Measurements from ENCODE around the gene TLX3. TPM values are rescaled to one million over a fixed set of nuclear protein-coding genes. Genes with fewer than 3 reads are reported as not detected.

The TLX3 gene
- not detected in 2 replicates for total RNA-seq (2012; rRNA removed)
- not detected in 2 replicates for polyA plus RNA-seq (2012; rRNA removed)
- not detected in 2 replicates for polyA plus RNA-seq (2012; cell fraction: cytosol; rRNA removed)
- polyA plus RNA-seq (2012; cell fraction: nucleus; rRNA removed; ENCODE audit: low replicate concordance) = not detected in 2 replicates
- Bru-seq, nascent RNA = not detected
- percentile 14 among the genes with signal in this experiment for BruChase-seq, experiment 1, labeled RNA remaining after a 6-hour chase
- BruChase-seq, experiment 2, labeled RNA remaining after a 2-hour chase = not detected
- long read RNA-seq = 0 reads

DNA sequence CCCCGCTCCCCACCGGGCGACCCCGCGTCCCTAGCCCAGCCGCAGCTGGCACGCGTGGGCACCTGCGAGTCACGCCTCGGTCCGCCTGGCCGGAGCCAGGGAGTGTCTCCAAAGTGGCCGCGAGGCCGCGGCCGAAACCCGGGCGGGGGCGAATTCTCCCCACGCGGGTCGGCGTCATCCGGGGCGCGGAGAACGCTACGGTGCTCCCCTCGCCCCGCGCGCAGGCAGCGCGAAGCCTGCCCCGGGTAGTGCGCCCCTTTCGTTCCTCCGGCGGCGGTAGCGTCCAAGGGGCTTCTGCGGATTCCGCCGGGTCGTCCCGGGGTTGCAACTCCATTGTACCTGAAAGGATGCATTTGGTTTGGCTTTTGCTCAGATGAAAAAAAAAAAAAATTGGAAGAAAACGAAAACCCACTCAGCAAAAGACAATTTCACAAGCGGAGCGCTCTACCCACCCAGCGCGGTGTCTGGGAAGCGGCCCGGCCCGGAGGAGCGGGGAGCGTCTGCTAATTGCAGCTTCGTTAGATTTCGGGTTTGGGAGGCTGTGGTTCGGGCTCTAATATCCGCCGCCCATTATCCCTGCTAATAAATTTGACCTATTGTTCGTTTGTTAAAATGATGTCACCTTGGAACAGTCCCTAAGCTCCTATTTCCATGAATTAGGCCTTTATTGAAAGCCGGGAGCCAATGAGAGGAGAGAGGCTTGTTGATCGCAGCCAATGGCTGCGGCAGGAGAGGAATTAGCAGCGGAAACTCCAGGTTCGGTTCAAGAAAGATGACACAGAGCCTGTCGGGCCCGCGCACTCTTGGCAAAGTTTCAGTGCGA, at the start of gene TLX3:
Gene TLX3 (plus strand): TSS at position 796 of the 823 bp plus-strand sequence. CDS start 118 bp downstream, outside the sequence.
- H3K4me2 ChIP-seq (ENCODE audit: low read depth, low read length) = no peak within 1 kb of the TSS

More for the DNA sequence above, at the start of gene TLX3:
- H2AFZ ChIP-seq (replicated peaks; ENCODE audit: low read length, poor library complexity) = peak within 1 kb of the TSS; percentile 53
- H3K4ac ChIP-seq (ENCODE audit: low read depth, low read length) = no peak within 1 kb of the TSS
- H3K23ac ChIP-seq (ENCODE audit: low read depth, low read length) = no peak within 1 kb of the TSS
- H4K20me1 ChIP-seq (ENCODE audit: insufficient read depth, low read length) = peaks cover 7% of the 10 kb centered on the region
- H3K18ac ChIP-seq (ENCODE audit: low read depth, low read length) = no peak within 1 kb of the TSS
- no peak within 1 kb of the TSS for H2BK120ac ChIP-seq (ENCODE audit: low read depth, low read length)
- H3K9me1 ChIP-seq (ENCODE audit: insufficient read depth, low read length) = no peaks in the 10 kb centered on the region
- H4K8ac ChIP-seq (ENCODE audit: low read depth in 2 of 2, low read length in 2 of 2) = no peak within 1 kb of the TSS
- H3K14ac ChIP-seq (replicated peaks; ENCODE audit: low read depth, low read length) = no peak within 1 kb of the TSS
- H2AK5ac ChIP-seq (ENCODE audit: low read depth, low read length) = no peak within 1 kb of the TSS
- H3K56ac ChIP-seq (ENCODE audit: extremely low read depth, insufficient read depth, low read length) = no peak within 1 kb of the TSS
- no peak within 1 kb of the TSS for H3K27ac ChIP-seq (ENCODE audit: insufficient read depth, low read length)
- TF ChIP-seq, protein P1, sequence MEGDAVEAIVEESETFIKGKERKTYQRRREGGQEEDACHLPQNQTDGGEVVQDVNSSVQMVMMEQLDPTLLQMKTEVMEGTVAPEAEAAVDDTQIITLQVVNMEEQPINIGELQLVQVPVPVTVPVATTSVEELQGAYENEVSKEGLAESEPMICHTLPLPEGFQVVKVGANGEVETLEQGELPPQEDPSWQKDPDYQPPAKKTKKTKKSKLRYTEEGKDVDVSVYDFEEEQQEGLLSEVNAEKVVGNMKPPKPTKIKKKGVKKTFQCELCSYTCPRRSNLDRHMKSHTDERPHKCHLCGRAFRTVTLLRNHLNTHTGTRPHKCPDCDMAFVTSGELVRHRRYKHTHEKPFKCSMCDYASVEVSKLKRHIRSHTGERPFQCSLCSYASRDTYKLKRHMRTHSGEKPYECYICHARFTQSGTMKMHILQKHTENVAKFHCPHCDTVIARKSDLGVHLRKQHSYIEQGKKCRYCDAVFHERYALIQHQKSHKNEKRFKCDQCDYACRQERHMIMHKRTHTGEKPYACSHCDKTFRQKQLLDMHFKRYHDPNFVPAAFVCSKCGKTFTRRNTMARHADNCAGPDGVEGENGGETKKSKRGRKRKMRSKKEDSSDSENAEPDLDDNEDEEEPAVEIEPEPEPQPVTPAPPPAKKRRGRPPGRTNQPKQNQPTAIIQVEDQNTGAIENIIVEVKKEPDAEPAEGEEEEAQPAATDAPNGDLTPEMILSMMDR (conservative IDR thresholded peaks at IDR 0.05; ENCODE audit: low read depth, low read length) = no peak
- no peak for TF ChIP-seq POLR2A (IDR thresholded peaks at IDR 0.05; ENCODE audit: low read depth, low read length)
- TF ChIP-seq, protein P2, sequence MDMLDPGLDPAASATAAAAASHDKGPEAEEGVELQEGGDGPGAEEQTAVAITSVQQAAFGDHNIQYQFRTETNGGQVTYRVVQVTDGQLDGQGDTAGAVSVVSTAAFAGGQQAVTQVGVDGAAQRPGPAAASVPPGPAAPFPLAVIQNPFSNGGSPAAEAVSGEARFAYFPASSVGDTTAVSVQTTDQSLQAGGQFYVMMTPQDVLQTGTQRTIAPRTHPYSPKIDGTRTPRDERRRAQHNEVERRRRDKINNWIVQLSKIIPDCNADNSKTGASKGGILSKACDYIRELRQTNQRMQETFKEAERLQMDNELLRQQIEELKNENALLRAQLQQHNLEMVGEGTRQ (IDR thresholded peaks at IDR 0.05; ENCODE audit: low read depth, low read length) = no peak
- no peak for TF ChIP-seq RFX5 (IDR thresholded peaks at IDR 0.05; ENCODE audit: low read depth, low read length)
- TF ChIP-seq SMC3 (IDR thresholded peaks at IDR 0.05; ENCODE audit: low read depth, low read length) = no peak
- TF ChIP-seq ELK1 (IDR thresholded peaks at IDR 0.05; ENCODE audit: borderline replicate concordance, low read depth, low read length) = no peak
- TF ChIP-seq NFE2L2 (IDR thresholded peaks at IDR 0.05; ENCODE audit: low read depth, low read length) = no peak
- TF ChIP-seq MAZ (IDR thresholded peaks at IDR 0.05; ENCODE audit: borderline replicate concordance, low read depth, low read length) = no peak
- no peak for TF ChIP-seq RCOR1 (IDR thresholded peaks at IDR 0.05; ENCODE audit: insufficient replicate concordance, low read length)
- TF ChIP-seq FOS (IDR thresholded peaks at IDR 0.05; ENCODE audit: low read depth, low read length) = no peak
- no peak for TF ChIP-seq CEBPB (IDR thresholded peaks at IDR 0.05; ENCODE audit: low read depth, low read length)
- TF ChIP-seq BHLHE40 (IDR thresholded peaks at IDR 0.05; ENCODE audit: low read depth, low read length) = no peak
- dilution Hi-C loops (cut with HindIII; ENCODE audit: low sequenced_read_pairs, unreplicated experiment) (no loop called here), in situ Hi-C loops (cut with MboI; ENCODE audit: low sequenced_read_pairs) (no loop called here), intact Hi-C loops (cut with micrococcal nuclease) (no loop called here)
- peaks cover 18% of the 10 kb centered on the region for H3K9me3 ChIP-seq (ENCODE audit: control insufficient read depth, insufficient read depth, low read length)
- 3% methylated on average over 29 of the region's 73 CpGs; no CpG with 5 or more reads in 1 of the 2 experiments for WGBS, 2 experiments (ENCODE audit: extremely low coverage in 2 of 2, insufficient read length in 1 of 2)
- H3K4me1 ChIP-seq (ENCODE audit: control insufficient read depth, insufficient read depth, low read length) = peaks cover 1% of the 10 kb centered on the region; the same call in 1 of the 2 replicates
- H3K79me1 ChIP-seq (ENCODE audit: low read depth in 1 of 2, low read length in 2 of 2) = no peaks in the 10 kb centered on the region
- no peak within 1 kb of the TSS for H2AK9ac ChIP-seq (replicated peaks; ENCODE audit: low read depth, low read length, poor library complexity)
- H3K9ac ChIP-seq (ENCODE audit: low read depth, low read length) = no peak within 1 kb of the TSS
- H2BK20ac ChIP-seq (ENCODE audit: low read depth, low read length) = no peak within 1 kb of the TSS
- no peak within 1 kb of the TSS for H2BK15ac ChIP-seq (ENCODE audit: low read depth, low read length)
- no TSS peak for BruUV-seq (replicated peaks)
- no peak within 1 kb of the TSS for H3K4me3 ChIP-seq (ENCODE audit: insufficient read depth, low read depth, low read length)
- H3K27me3 ChIP-seq (ENCODE audit: control insufficient read depth, insufficient read depth, low read length) = peaks cover 97% of the 10 kb centered on the region
- ChIA-PET POLR2A (ENCODE audit: unreplicated experiment) (no interaction called here), CTCF (no interaction called here)
- H4K91ac ChIP-seq (ENCODE audit: insufficient read depth, low read depth, low read length) = no peak within 1 kb of the TSS
- H2BK5ac ChIP-seq (ENCODE audit: low read depth, low read length, poor library complexity, severe bottlenecking) = no peak within 1 kb of the TSS
- DNase-seq (peak; percentile 23), ATAC-seq (ENCODE audit: low read depth) (no peak; the same call in 1 of the 2 replicates)
- H3K36me3 ChIP-seq (ENCODE audit: control insufficient read depth, insufficient read depth, low read length) = no peaks in the 10 kb centered on the region
- H4K5ac ChIP-seq (ENCODE audit: low read depth, low read length) = no peak within 1 kb of the TSS
